ENCODE measurements around the gene CREB5.

CREB5 gene

GRCh38 chr7:28520074-28521015 is 108.0 kb downstream of the CREB5 start:
- no peak overlapping the region for H3K4me3 ChIP-seq (ENCODE audit: low read depth, low read length)
- H3K9ac ChIP-seq: no peak overlapping the region
- H3K36me3 ChIP-seq (ENCODE audit: control insufficient read depth, insufficient read depth, low read length): no peaks in the 10 kb centered on the region
- H3K4me2 ChIP-seq (ENCODE audit: low read length): no peak overlapping the region
- no peaks in the 10 kb centered on the region for H3K4me1 ChIP-seq
- no peak overlapping the region for H3K27ac ChIP-seq
- no peak overlapping the region for H2AFZ ChIP-seq
- TF ChIP-seq CTCF (IDR thresholded peaks at IDR 0.05): no peak
- no peaks in the 10 kb centered on the region for H3K27me3 ChIP-seq (ENCODE audit: control insufficient read depth, insufficient read depth, low read length)
- H3K9me3 ChIP-seq (ENCODE audit: control insufficient read depth, low read length): no peaks in the 10 kb centered on the region
- no peaks in the 10 kb centered on the region for H3K79me2 ChIP-seq

- H3K27ac ChIP-seq: no peak overlapping the region
- H3K4me1 ChIP-seq: no peaks in the 10 kb centered on the region
- H3K27me3 ChIP-seq (ENCODE audit: control insufficient read depth, insufficient read depth, low read length): no peaks in the 10 kb centered on the region
- H3K9ac ChIP-seq: no peak overlapping the region
- no peaks in the 10 kb centered on the region for H3K79me2 ChIP-seq
- H3K36me3 ChIP-seq (ENCODE audit: control insufficient read depth, insufficient read depth, low read length): no peaks in the 10 kb centered on the region
- H3K4me3 ChIP-seq (ENCODE audit: low read depth, low read length): no peak overlapping the region
- no peak for TF ChIP-seq CTCF (IDR thresholded peaks at IDR 0.05)
- H2AFZ ChIP-seq: no peak overlapping the region
- H3K4me2 ChIP-seq (ENCODE audit: low read length): no peak overlapping the region
- no peaks in the 10 kb centered on the region for H3K9me3 ChIP-seq (ENCODE audit: control insufficient read depth, low read length)
These were observed 112.7 kb downstream of the CREB5 start for GRCh38 chr7:28524978-28525377.

GRCh38 chr7:28528899-28529298 is 116.6 kb downstream of the CREB5 start:
- no peaks in the 10 kb centered on the region for H3K27me3 ChIP-seq (ENCODE audit: control insufficient read depth, insufficient read depth, low read length)
- no peaks in the 10 kb centered on the region for H3K4me1 ChIP-seq
- H3K36me3 ChIP-seq (ENCODE audit: control insufficient read depth, insufficient read depth, low read length): no peaks in the 10 kb centered on the region
- no peaks in the 10 kb centered on the region for H3K9me3 ChIP-seq (ENCODE audit: control insufficient read depth, low read length)
- H3K27ac ChIP-seq: no peak overlapping the region
- no peak overlapping the region for H3K9ac ChIP-seq
- no peak for TF ChIP-seq CTCF (IDR thresholded peaks at IDR 0.05)
- no peak overlapping the region for H3K4me2 ChIP-seq (ENCODE audit: low read length)
- no peak overlapping the region for H2AFZ ChIP-seq
- H3K79me2 ChIP-seq: no peaks in the 10 kb centered on the region
- no peak overlapping the region for H3K4me3 ChIP-seq (ENCODE audit: low read depth, low read length)

GRCh38 chr7:28529755-28530154 is 117.4 kb downstream of the CREB5 start:
- no peaks in the 10 kb centered on the region for H3K4me1 ChIP-seq
- no peak for TF ChIP-seq CTCF (IDR thresholded peaks at IDR 0.05)
- no peak overlapping the region for H3K4me2 ChIP-seq (ENCODE audit: low read length)
- H3K27ac ChIP-seq: no peak overlapping the region
- H3K79me2 ChIP-seq: no peaks in the 10 kb centered on the region
- no peak overlapping the region for H3K4me3 ChIP-seq (ENCODE audit: low read depth, low read length)
- H3K9me3 ChIP-seq (ENCODE audit: control insufficient read depth, low read length): no peaks in the 10 kb centered on the region
- no peak overlapping the region for H2AFZ ChIP-seq
- H3K27me3 ChIP-seq (ENCODE audit: control insufficient read depth, insufficient read depth, low read length): no peaks in the 10 kb centered on the region
- H3K36me3 ChIP-seq (ENCODE audit: control insufficient read depth, insufficient read depth, low read length): no peaks in the 10 kb centered on the region
- H3K9ac ChIP-seq: no peak overlapping the region
